ENCODE measurements around the gene ROMO1.
"Not testable (repeated sequence)": the region's sequence is repeated elsewhere in the genome, so short reads cannot be mapped to it uniquely, and the experiment has no call there.

ROMO1 gene

DNA sequence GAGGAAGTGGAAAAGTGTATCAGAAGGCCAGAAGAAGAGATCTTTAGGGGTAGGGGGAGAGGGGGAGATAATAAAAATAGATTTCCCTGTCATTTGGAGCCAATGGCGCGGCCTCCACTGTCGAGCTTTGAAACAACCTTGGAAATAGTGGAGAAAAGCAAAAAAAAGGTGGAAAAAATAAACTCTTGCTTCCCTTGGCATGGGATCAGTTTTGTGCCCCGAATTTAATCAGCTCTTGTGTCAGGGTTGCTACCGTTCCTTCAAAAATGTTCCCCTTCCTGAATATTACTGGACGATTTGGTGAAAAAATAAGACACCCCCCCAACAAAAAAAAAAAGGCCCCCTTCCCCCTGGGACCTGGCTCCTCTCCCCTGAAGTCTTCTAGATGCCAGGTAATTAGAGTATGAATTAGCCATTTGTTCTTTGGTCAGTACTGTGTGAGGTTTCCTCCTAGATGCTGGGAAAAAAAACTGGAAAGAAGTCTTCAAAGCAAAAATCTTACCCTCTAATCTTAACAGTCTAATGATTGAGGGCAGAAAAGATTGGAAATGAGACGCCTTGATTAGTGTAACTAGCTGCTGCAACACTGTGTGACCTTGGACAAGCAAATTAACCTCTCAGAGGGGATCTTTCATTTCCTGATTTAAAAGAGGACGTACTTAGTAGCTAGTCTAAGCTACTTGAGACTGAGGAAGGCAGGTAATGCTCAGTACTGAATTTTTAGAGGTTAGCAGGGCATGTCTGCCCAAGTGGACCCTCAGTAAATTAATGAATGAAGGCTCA lies 43.7 kb downstream of the ROMO1 start (continued):
- peak; percentile 93 for TF ChIP-seq ZNF664 (tag by site-specific recombination; IDR thresholded peaks at IDR 0.05)
- no peak for TF ChIP-seq ZNF366 (tag by site-specific recombination; conservative IDR thresholded peaks at IDR 0.05)
- TF ChIP-seq, protein P1, sequence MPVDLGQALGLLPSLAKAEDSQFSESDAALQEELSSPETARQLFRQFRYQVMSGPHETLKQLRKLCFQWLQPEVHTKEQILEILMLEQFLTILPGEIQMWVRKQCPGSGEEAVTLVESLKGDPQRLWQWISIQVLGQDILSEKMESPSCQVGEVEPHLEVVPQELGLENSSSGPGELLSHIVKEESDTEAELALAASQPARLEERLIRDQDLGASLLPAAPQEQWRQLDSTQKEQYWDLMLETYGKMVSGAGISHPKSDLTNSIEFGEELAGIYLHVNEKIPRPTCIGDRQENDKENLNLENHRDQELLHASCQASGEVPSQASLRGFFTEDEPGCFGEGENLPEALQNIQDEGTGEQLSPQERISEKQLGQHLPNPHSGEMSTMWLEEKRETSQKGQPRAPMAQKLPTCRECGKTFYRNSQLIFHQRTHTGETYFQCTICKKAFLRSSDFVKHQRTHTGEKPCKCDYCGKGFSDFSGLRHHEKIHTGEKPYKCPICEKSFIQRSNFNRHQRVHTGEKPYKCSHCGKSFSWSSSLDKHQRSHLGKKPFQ (tag by site-specific recombination; IDR thresholded peaks at IDR 0.05): no peak
- TF ChIP-seq HOXD13 (CRISPR knock-in tag; IDR thresholded peaks at IDR 0.05; ENCODE audit: borderline replicate concordance): no peak
- TF ChIP-seq, protein P2, sequence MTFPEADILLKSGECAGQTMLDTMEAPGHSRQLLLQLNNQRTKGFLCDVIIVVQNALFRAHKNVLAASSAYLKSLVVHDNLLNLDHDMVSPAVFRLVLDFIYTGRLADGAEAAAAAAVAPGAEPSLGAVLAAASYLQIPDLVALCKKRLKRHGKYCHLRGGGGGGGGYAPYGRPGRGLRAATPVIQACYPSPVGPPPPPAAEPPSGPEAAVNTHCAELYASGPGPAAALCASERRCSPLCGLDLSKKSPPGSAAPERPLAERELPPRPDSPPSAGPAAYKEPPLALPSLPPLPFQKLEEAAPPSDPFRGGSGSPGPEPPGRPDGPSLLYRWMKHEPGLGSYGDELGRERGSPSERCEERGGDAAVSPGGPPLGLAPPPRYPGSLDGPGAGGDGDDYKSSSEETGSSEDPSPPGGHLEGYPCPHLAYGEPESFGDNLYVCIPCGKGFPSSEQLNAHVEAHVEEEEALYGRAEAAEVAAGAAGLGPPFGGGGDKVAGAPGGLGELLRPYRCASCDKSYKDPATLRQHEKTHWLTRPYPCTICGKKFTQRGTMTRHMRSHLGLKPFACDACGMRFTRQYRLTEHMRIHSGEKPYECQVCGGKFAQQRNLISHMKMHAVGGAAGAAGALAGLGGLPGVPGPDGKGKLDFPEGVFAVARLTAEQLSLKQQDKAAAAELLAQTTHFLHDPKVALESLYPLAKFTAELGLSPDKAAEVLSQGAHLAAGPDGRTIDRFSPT (tag by site-specific recombination; IDR thresholded peaks at IDR 0.05): no peak
- peak; percentile 42 for TF ChIP-seq GLIS1 (tag by site-specific recombination; IDR thresholded peaks at IDR 0.05)
- TF ChIP-seq, protein P3, sequence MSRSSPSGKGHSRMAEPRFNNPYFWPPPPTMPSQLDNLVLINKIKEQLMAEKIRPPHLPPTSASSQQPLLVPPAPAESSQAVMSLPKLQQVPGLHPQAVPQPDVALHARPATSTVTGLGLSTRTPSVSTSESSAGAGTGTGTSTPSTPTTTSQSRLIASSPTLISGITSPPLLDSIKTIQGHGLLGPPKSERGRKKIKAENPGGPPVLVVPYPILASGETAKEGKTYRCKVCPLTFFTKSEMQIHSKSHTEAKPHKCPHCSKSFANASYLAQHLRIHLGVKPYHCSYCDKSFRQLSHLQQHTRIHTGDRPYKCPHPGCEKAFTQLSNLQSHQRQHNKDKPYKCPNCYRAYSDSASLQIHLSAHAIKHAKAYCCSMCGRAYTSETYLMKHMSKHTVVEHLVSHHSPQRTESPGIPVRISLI (tag by site-specific recombination; IDR thresholded peaks at IDR 0.05): peak; percentile 65; the same call in 1 of the 2 replicates

DNA sequence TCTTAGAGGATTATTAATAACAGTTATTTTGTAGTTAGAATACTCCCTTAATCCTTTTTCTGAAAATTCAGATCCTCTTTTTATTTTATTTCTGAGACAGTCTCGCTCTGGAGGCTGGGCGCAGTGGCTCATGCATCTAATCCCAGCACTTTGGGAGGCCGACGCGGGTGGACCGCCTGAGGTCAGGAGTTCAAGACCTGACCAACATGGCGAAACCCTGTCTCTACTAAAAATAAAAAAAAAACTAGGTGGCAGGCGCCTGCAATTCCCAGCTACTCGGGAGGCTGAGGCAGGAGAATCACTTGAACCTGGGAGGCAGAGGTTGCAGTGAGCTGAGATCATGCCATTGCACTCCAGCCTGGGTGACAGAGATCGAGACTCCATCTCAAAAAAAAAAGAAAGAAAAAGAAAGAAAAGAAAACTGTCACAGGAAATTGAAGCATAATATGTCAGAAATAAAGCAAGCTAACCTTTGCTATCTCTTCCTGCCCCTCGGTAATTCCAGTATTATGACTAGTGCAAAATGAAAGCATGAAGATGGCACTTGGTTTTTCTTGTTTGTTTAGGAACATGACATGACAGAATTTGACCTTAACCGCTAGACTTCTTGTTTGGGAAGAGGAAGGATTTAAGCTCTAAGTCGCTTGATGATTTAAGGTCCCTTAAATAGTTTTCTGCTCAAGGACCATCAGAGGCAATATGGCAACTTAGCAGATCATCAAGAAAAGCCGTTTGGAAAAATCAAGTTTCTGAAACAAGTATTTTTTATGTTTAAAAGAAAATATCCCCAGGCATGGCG lies 44.7 kb downstream of the ROMO1 start:
- ChIA-PET POLR2A (interaction anchor here (0.6 to 2.5 kb wide), 7 partner anchors 20 to 393 kb away, joined by 3 to 109 read pairs (median 4); partner anchors contain the start of genes PHF20 and SPAG4), CTCF (interaction anchor here (0.5 to 0.7 kb wide), 3 partner anchors 28 to 130 kb away, joined by 3 to 6 read pairs (median 3); partner anchors contain the start of gene PHF20)
- H3K4me3 ChIP-seq (ENCODE audit: low read depth, low read length): no peak overlapping the region
- H3K27ac ChIP-seq (ENCODE audit: extremely low read depth, low read depth, low read length): 0 out of 2 replicates have a peak overlapping the region, but pooled peaks have one; percentile 83
- H3K4me1 ChIP-seq (ENCODE audit: control insufficient read depth, insufficient read depth, low read length): no peaks in the 10 kb centered on the region
- H3K9me3 ChIP-seq (ENCODE audit: control insufficient read depth, insufficient read depth, low read depth, low read length): no peaks in the 10 kb centered on the region
- peaks cover 9 to 25% of the 10 kb centered on the region in 2 experiments for H3K36me3 ChIP-seq (ENCODE audit: control insufficient read depth in 2 of 2, insufficient read depth in 1 of 2, low read length in 2 of 2)
- TF ChIP-seq, protein P4, sequence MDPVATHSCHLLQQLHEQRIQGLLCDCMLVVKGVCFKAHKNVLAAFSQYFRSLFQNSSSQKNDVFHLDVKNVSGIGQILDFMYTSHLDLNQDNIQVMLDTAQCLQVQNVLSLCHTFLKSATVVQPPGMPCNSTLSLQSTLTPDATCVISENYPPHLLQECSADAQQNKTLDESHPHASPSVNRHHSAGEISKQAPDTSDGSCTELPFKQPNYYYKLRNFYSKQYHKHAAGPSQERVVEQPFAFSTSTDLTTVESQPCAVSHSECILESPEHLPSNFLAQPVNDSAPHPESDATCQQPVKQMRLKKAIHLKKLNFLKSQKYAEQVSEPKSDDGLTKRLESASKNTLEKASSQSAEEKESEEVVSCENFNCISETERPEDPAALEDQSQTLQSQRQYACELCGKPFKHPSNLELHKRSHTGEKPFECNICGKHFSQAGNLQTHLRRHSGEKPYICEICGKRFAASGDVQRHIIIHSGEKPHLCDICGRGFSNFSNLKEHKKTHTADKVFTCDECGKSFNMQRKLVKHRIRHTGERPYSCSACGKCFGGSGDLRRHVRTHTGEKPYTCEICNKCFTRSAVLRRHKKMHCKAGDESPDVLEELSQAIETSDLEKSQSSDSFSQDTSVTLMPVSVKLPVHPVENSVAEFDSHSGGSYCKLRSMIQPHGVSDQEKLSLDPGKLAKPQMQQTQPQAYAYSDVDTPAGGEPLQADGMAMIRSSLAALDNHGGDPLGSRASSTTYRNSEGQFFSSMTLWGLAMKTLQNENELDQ (tag by site-specific recombination; IDR thresholded peaks at IDR 0.05; ENCODE audit: low read depth): no peak
- TF ChIP-seq ZNF600 (tag by site-specific recombination; IDR thresholded peaks at IDR 0.05) (peak; percentile 54; the same call in 1 of the 2 replicates), ZNF626 (tag by site-specific recombination; IDR thresholded peaks at IDR 0.05) (no peak)

DNA sequence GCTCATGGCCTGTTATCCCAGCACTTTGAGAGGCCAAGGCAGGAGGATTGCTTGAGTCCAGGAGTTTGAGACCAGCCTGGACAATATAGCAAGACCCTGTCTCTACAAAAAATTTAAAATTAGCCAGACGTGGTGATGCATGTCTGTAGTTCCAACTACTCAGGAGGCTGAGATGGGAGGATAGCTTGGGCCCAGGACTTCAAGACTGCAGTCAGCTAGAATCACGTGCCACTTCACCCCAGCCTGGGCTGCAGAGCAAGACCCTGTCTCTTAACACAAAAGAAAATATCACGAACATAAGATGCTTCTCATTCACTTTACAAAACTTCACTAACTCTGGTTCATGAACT lies 45.3 kb downstream of the ROMO1 start:
- ChIA-PET CTCF (interaction anchor here (0.5 to 0.6 kb wide), 2 partner anchors 34 to 129 kb away, joined by 3 to 6 read pairs; no protein-coding TSS in a partner anchor), POLR2A (interaction anchor here (0.6 kb wide), 1 partner anchor 28 kb away, joined by 3 read pairs; the partner anchor contains the start of gene PHF20)
- H3K36me3 ChIP-seq (ENCODE audit: control insufficient read depth in 2 of 2, insufficient read depth in 1 of 2, low read length in 2 of 2): peaks cover 7 to 19% of the 10 kb centered on the region in 2 experiments; a peak in 2 of 3 replicates
- TF ChIP-seq ZNF121 (tag by site-specific recombination; IDR thresholded peaks at IDR 0.05): peak; percentile 97
- H3K4me3 ChIP-seq (ENCODE audit: low read depth, low read length); H3K9me3 ChIP-seq (ENCODE audit: control insufficient read depth, insufficient read depth, low read depth, low read length); H3K4me1 ChIP-seq (ENCODE audit: control insufficient read depth, insufficient read depth, low read length); H3K27ac ChIP-seq (ENCODE audit: extremely low read depth, low read depth, low read length): not testable (repeated sequence)
